NCI-H146 treated with DMSO at 0.1 percent for 48 hours (cell line): ENCODE results near the gene RETREG1.

ENCODE experiments used
- DNase-seq: peaks from one replicate; lab custom pipeline; 2025; ENCODE audit not compliant: unreplicated experiment; lab: John Stamatoyannopoulos, UW

The RETREG1 gene

GRCh38 chr5:16531063-16531648, 85.6 kb downstream of the RETREG1 start:
- no peak for DNase-seq

GRCh38 chr5:16529306-16529705, 87.5 kb downstream of the RETREG1 start:
- DNase-seq, result peak; percentile 39

GRCh38 chr5:16528382-16529110, 88.3 kb downstream of the RETREG1 start:
- no peak for DNase-seq

- no peak for DNase-seq
Observed at GRCh38 chr5:16525651-16526050, 91.1 kb downstream of the RETREG1 start.

- no peak for DNase-seq
Observed at GRCh38 chr5:16524286-16524685, 92.5 kb downstream of the RETREG1 start.

GRCh38 chr5:16521521-16522483, 95.0 kb downstream of the RETREG1 start:
- DNase-seq, result peak; percentile 34

- DNase-seq, result peak; percentile 4
Observed at GRCh38 chr5:16520841-16521240, 96.0 kb downstream of the RETREG1 start.

- DNase-seq, result no peak
Observed at GRCh38 chr5:16519435-16519834, 97.4 kb downstream of the RETREG1 start.

GRCh38 chr5:16518606-16519005, 98.2 kb downstream of the RETREG1 start:
- DNase-seq, result no peak

GRCh38 chr5:16515532-16515931, 101.3 kb downstream of the RETREG1 start:
- no peak for DNase-seq

GRCh38 chr5:16510098-16510497, 106.7 kb downstream of the RETREG1 start:
- DNase-seq, result no peak

- DNase-seq, result peak; percentile 91
Observed at GRCh38 chr5:16508730-16509531, 107.9 kb downstream of the RETREG1 start.

GRCh38 chr5:16507716-16508115, 109.1 kb downstream of the RETREG1 start:
- no peak for DNase-seq

- DNase-seq, result no peak
Observed at GRCh38 chr5:16505904-16506303, 110.9 kb downstream of the RETREG1 start.

GRCh38 chr5:16505140-16505891, 111.5 kb downstream of the RETREG1 start:
- no peak for DNase-seq

GRCh38 chr5:16504571-16504970, 112.2 kb downstream of the RETREG1 start:
- DNase-seq, result no peak

GRCh38 chr5:16502866-16503265, 113.9 kb downstream of the RETREG1 start:
- DNase-seq, result peak; percentile 30

- no peak for DNase-seq
Observed at GRCh38 chr5:16500024-16500423, 116.8 kb downstream of the RETREG1 start.

- DNase-seq, result no peak
Observed at GRCh38 chr5:16497546-16497945, 119.3 kb downstream of the RETREG1 start.

GRCh38 chr5:16493261-16493660, 123.5 kb downstream of the RETREG1 start:
- no peak for DNase-seq
